ENCODE results near the gene HSCB. TPM values are rescaled to one million over a fixed set of nuclear protein-coding genes. Genes with fewer than 3 reads are reported as not detected.

Gene HSCB
- total RNA-seq, 1 experiment from 2014 or later = 10.2 TPM

GRCh38 chr22:28780296-28780695 is 38.5 kb downstream of the HSCB start:
- ChIA-PET CTCF (no interaction called here), POLR2A (interaction anchor here (0.6 kb wide), 1 partner anchor 15 kb away, joined by 4 read pairs; no protein-coding TSS in a partner anchor)
- intact Hi-C loops (cut with micrococcal nuclease; ENCODE audit: unreplicated experiment) (no loop called here), in situ Hi-C loops (cut with HindIII; ENCODE audit: low pct_unique_long_range_greater_than_20kb, low sequenced_read_pairs) (no loop called here)
- TF ChIP-seq REST (IDR thresholded peaks at IDR 0.05; ENCODE audit: insufficient read depth in 1 of 2, low read depth in 2 of 2, low read length in 1 of 2) = no peak
- no peak for TF ChIP-seq TCF7L2 (IDR thresholded peaks at IDR 0.05; ENCODE audit: low read depth, low read length)
- TF ChIP-seq, protein P1, sequence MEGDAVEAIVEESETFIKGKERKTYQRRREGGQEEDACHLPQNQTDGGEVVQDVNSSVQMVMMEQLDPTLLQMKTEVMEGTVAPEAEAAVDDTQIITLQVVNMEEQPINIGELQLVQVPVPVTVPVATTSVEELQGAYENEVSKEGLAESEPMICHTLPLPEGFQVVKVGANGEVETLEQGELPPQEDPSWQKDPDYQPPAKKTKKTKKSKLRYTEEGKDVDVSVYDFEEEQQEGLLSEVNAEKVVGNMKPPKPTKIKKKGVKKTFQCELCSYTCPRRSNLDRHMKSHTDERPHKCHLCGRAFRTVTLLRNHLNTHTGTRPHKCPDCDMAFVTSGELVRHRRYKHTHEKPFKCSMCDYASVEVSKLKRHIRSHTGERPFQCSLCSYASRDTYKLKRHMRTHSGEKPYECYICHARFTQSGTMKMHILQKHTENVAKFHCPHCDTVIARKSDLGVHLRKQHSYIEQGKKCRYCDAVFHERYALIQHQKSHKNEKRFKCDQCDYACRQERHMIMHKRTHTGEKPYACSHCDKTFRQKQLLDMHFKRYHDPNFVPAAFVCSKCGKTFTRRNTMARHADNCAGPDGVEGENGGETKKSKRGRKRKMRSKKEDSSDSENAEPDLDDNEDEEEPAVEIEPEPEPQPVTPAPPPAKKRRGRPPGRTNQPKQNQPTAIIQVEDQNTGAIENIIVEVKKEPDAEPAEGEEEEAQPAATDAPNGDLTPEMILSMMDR (IDR thresholded peaks at IDR 0.05) = no peak
- no peak for TF ChIP-seq SIN3A (IDR thresholded peaks at IDR 0.05; ENCODE audit: borderline replicate concordance, insufficient read depth, low read depth, low read length)
- TF ChIP-seq POLR2AphosphoS5 (IDR thresholded peaks at IDR 0.05; ENCODE audit: low read depth, low read length) = no peak
- no peaks in the 10 kb centered on the region for H3K4me1 ChIP-seq (ENCODE audit: control insufficient read depth, insufficient read depth, low read length)
- H3K4me3 ChIP-seq (ENCODE audit: low read depth in 2 of 2, low read length in 2 of 2) = no peak overlapping the region
- no peak for DNase-seq (ENCODE audit: low read depth, low spot score)
- H3K9me3 ChIP-seq (ENCODE audit: control insufficient read depth, insufficient read depth, low read depth, low read length) = no peaks in the 10 kb centered on the region
- H3K36me3 ChIP-seq (ENCODE audit: control insufficient read depth, insufficient read depth, low read length) = peaks cover 12% of the 10 kb centered on the region
- no peaks in the 10 kb centered on the region for H3K27me3 ChIP-seq (ENCODE audit: control insufficient read depth, insufficient read depth, low read length)
- no TSS peak for BruUV-seq (replicated peaks)
- no peak for ATAC-seq
- no peak overlapping the region for H3K27ac ChIP-seq (ENCODE audit: low read length)

DNA sequence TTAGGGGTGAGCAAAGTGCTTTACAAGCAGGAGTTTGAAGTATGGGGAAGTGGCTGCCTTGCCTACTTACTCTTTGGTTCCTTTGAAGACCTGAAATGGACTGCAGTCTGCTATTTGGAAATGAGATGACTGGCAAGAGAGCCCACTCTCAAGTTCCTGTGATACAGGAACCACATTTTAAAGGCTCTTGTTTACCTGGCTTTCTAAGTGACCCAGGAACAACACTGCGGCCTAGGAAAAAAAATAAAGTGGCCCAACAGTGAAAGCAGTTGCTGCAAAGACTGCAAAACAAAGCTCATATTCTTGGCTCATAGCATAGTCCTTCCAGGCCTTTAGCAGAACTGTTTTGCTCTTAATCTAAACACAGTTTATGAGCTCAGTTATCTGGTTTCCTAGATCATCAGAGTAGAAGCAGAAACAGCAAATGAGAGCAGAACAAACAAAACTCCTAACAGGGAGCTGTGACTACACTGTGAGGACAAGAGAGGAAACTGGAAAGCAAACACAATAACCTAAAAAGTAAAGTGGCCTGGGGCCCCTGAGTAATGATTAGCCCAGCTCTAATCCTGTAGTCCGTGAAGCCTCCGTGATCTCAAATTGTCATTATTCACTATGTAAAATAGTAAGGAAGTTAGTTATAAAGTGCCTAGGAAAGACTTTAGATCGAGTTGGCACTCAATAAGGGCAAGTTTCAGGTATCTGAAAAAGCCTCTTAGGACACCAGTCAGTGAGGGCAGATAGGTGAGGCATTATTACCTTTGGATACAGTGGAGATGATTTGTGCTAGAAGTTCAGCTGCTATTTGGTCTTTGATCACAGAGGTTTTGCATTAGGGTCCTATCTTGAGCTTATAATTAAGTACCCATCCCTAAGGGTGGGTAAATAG is 42.2 kb downstream of the HSCB start:
- BruUV-seq (replicated peaks) = no TSS peak
- Histone ChIP-seq H3K4me3 (ENCODE audit: low read depth in 2 of 2, low read length in 2 of 2) (no peak overlapping the region), H3K27me3 (ENCODE audit: control insufficient read depth, insufficient read depth, low read length) (no peaks in the 10 kb centered on the region), H3K9me3 (ENCODE audit: control insufficient read depth, insufficient read depth, low read depth, low read length) (no peaks in the 10 kb centered on the region), H3K36me3 (ENCODE audit: control insufficient read depth, insufficient read depth, low read length) (peaks cover 32% of the 10 kb centered on the region), H3K27ac (ENCODE audit: low read length) (no peak overlapping the region), H3K4me1 (ENCODE audit: control insufficient read depth, insufficient read depth, low read length) (no peaks in the 10 kb centered on the region)
- in situ Hi-C loops (cut with HindIII; ENCODE audit: low pct_unique_long_range_greater_than_20kb, low sequenced_read_pairs) (no loop called here), intact Hi-C loops (cut with micrococcal nuclease; ENCODE audit: unreplicated experiment) (no loop called here)
- ChIA-PET CTCF (no interaction called here), POLR2A (no interaction called here)
- DNase-seq (ENCODE audit: low read depth, low spot score) = no peak
- no peak for ATAC-seq
- TF ChIP-seq, protein P1 (IDR thresholded peaks at IDR 0.05) = no peak
- TF ChIP-seq POLR2AphosphoS5 (IDR thresholded peaks at IDR 0.05; ENCODE audit: low read depth, low read length) = no peak
- TF ChIP-seq TCF7L2 (IDR thresholded peaks at IDR 0.05; ENCODE audit: low read depth, low read length) = no peak
- no peak for TF ChIP-seq REST (IDR thresholded peaks at IDR 0.05; ENCODE audit: insufficient read depth in 1 of 2, low read depth in 2 of 2, low read length in 1 of 2)
- TF ChIP-seq SIN3A (IDR thresholded peaks at IDR 0.05; ENCODE audit: borderline replicate concordance, insufficient read depth, low read depth, low read length) = no peak

Data from Panc1 (cell line).